ENCODE results near the gene LRP3.
"Not testable (repeated sequence)": the region's sequence is repeated elsewhere in the genome, so short reads cannot be mapped to it uniquely, and the experiment has no call there.

LRP3 gene

GRCh38 chr19:33202546-33203507, 8.7 kb downstream of the LRP3 start:
- no peak for DNase-seq (ENCODE audit: low spot score)

- no peak for DNase-seq (ENCODE audit: low spot score)
Measured at GRCh38 chr19:33203529-33203928, 9.4 kb downstream of the LRP3 start.

- DNase-seq (ENCODE audit: low spot score): no peak
Measured at GRCh38 chr19:33204136-33204973, 10.2 kb downstream of the LRP3 start.

- DNase-seq (ENCODE audit: low spot score): no peak
Measured at GRCh38 chr19:33205110-33205509, 11.0 kb downstream of the LRP3 start.

GRCh38 chr19:33205531-33206260, 11.6 kb downstream of the LRP3 start:
- no peak for DNase-seq (ENCODE audit: low spot score)

- no peak for DNase-seq (ENCODE audit: low spot score)
Measured at GRCh38 chr19:33206261-33207039, 12.3 kb downstream of the LRP3 start.

- DNase-seq (ENCODE audit: low spot score): no peak
Measured at GRCh38 chr19:33207040-33207620, 13.0 kb downstream of the LRP3 start.

GRCh38 chr19:33207903-33208302, 13.8 kb downstream of the LRP3 start:
- no peak for DNase-seq (ENCODE audit: low spot score)

GRCh38 chr19:33208371-33208895, 14.3 kb downstream of the LRP3 start:
- peak; percentile 36 for DNase-seq (ENCODE audit: low spot score)

- peak; percentile 32 for DNase-seq (ENCODE audit: low spot score)
Measured at GRCh38 chr19:33208904-33209849, 15.0 kb downstream of the LRP3 start.

GRCh38 chr19:33209850-33210230, 15.7 kb downstream of the LRP3 start:
- not testable (repeated sequence) for DNase-seq (ENCODE audit: low spot score)

- no peak for DNase-seq (ENCODE audit: low spot score)
Measured at GRCh38 chr19:33210266-33210940, 16.3 kb downstream of the LRP3 start.

- no peak for DNase-seq (ENCODE audit: low spot score)
Measured at GRCh38 chr19:33211794-33212435, 17.8 kb downstream of the LRP3 start.

- DNase-seq (ENCODE audit: low spot score): no peak
Measured at GRCh38 chr19:33212436-33213172, 18.5 kb downstream of the LRP3 start.

GRCh38 chr19:33214596-33214995, 20.5 kb downstream of the LRP3 start:
- DNase-seq (ENCODE audit: low spot score): no peak

GRCh38 chr19:33215438-33216197, 21.5 kb downstream of the LRP3 start:
- no peak for DNase-seq (ENCODE audit: low spot score)

Data from Ammon's horn (tissue), 1 donor.